SK-N-SH treated with all-trans-retinoic acid at 6 μM for 48 hours (cell line): Measurements from ENCODE around the gene TMEM60.

Experiments used
- CREB5 ChIP-seq: fragments of 250-450 bp; sonication (Bioruptor Pico); IDR thresholded peaks from 2 replicates; pipeline ENCODE4 v1.5.1; 2020; ENCODE audit warnings: low read depth, mild to moderate bottlenecking, moderate library complexity
- ISL1 ChIP-seq: fragments of 250-450 bp; sonication (Bioruptor Pico); IDR thresholded peaks from 2 replicates; pipeline ENCODE4 v2.1.2; 2022; ENCODE audit warnings: mild to moderate bottlenecking, moderate library complexity
- PPARA ChIP-seq: fragments of 250-450 bp; sonication (Bioruptor Pico); IDR thresholded peaks from 2 replicates; pipeline ENCODE4 v1.5.0; 2020; ENCODE audit warnings: mild to moderate bottlenecking, borderline replicate concordance
- RARB ChIP-seq: fragments of 250-450 bp; sonication (Bioruptor Pico); IDR thresholded peaks from 2 replicates; pipeline ENCODE4 v1.8.0; 2021; ENCODE audit warnings: mild to moderate bottlenecking, moderate library complexity
- ZFP3 ChIP-seq: fragments of 250-450 bp; sonication (Bioruptor Pico); IDR thresholded peaks from 2 replicates; pipeline ENCODE4 v1.5.0; 2020; ENCODE audit warnings: mild to moderate bottlenecking, moderate library complexity
- ZFP30 ChIP-seq: fragments of 450-650 bp; formaldehyde crosslinking; IDR thresholded peaks from 2 replicates; pipeline ENCODE4 v1.5.0; 2022; ENCODE audit warnings: mild to moderate bottlenecking, moderate library complexity
- ZNF70 ChIP-seq: fragments of 450-650 bp; formaldehyde crosslinking; IDR thresholded peaks from 2 replicates; pipeline ENCODE4 v1.5.0; 2020; ENCODE audit warnings: mild to moderate bottlenecking, moderate library complexity
- TF ChIP-seq, protein P1 (sequence below): fragments of 250-450 bp; sonication (Bioruptor Pico); IDR thresholded peaks from 2 replicates; pipeline ENCODE4 v1.5.0; 2020; ENCODE audit warnings: mild to moderate bottlenecking, moderate library complexity

GRCh38 chr7:77800158-77800557, 1.9 kb upstream of the TMEM60 start:
- TF ChIP-seq ZNF70 (CRISPR knock-in tag) = no peak
- no peak for TF ChIP-seq ISL1 (CRISPR knock-in tag)
- no peak for TF ChIP-seq CREB5 (CRISPR knock-in tag)
- TF ChIP-seq, protein P1, sequence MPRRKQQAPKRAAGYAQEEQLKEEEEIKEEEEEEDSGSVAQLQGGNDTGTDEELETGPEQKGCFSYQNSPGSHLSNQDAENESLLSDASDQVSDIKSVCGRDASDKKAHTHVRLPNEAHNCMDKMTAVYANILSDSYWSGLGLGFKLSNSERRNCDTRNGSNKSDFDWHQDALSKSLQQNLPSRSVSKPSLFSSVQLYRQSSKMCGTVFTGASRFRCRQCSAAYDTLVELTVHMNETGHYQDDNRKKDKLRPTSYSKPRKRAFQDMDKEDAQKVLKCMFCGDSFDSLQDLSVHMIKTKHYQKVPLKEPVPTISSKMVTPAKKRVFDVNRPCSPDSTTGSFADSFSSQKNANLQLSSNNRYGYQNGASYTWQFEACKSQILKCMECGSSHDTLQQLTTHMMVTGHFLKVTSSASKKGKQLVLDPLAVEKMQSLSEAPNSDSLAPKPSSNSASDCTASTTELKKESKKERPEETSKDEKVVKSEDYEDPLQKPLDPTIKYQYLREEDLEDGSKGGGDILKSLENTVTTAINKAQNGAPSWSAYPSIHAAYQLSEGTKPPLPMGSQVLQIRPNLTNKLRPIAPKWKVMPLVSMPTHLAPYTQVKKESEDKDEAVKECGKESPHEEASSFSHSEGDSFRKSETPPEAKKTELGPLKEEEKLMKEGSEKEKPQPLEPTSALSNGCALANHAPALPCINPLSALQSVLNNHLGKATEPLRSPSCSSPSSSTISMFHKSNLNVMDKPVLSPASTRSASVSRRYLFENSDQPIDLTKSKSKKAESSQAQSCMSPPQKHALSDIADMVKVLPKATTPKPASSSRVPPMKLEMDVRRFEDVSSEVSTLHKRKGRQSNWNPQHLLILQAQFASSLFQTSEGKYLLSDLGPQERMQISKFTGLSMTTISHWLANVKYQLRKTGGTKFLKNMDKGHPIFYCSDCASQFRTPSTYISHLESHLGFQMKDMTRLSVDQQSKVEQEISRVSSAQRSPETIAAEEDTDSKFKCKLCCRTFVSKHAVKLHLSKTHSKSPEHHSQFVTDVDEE = no peak
- no peak for TF ChIP-seq RARB (CRISPR knock-in tag)
- no peak for TF ChIP-seq PPARA (CRISPR knock-in tag)
- no peak for TF ChIP-seq ZFP30 (CRISPR knock-in tag)
- TF ChIP-seq ZFP3 (CRISPR knock-in tag) = no peak
